Measurements from ENCODE around the gene CDH13.

Gene CDH13

GRCh38 chr16:82626791-82627261, at the start of gene CDH13:
CDH13 (plus strand) TSS chr16:82626969.
- no peaks in the 10 kb centered on the region for H3K9me3 ChIP-seq (ENCODE audit: insufficient read depth, low read length)
- no peak within 1 kb of the TSS for H3K27ac ChIP-seq (ENCODE audit: low read length)
- H3K4me2 ChIP-seq (ENCODE audit: low read length), result no peak within 1 kb of the TSS
- no peak within 1 kb of the TSS for H3K4me3 ChIP-seq (ENCODE audit: low read length)
- no peaks in the 10 kb centered on the region for H3K36me3 ChIP-seq (replicated peaks; ENCODE audit: low read depth, low read length)
- peaks cover 15% of the 10 kb centered on the region; the same call in 1 of the 2 replicates for H3K27me3 ChIP-seq (ENCODE audit: low read depth, low read length)
- H3K9ac ChIP-seq (ENCODE audit: low read length), result no peak within 1 kb of the TSS
- no peak within 1 kb of the TSS for H2AFZ ChIP-seq (ENCODE audit: low read depth, low read length)
- no peaks in the 10 kb centered on the region for H3K4me1 ChIP-seq (ENCODE audit: low read length)
- TF ChIP-seq EZH2phosphoT487 (IDR thresholded peaks at IDR 0.05; ENCODE audit: low read depth) (no peak), CTCF (IDR thresholded peaks at IDR 0.05; ENCODE audit: low read depth, low read length) (no peak)
- H4K20me1 ChIP-seq (ENCODE audit: insufficient read depth, low read length), result no peaks in the 10 kb centered on the region
- H3K79me2 ChIP-seq (ENCODE audit: low read length), result no peaks in the 10 kb centered on the region

- Histone ChIP-seq H3K4me3 (ENCODE audit: low read length) (no peak overlapping the region), H3K36me3 (replicated peaks; ENCODE audit: low read depth, low read length) (no peaks in the 10 kb centered on the region), H3K79me2 (ENCODE audit: low read length) (no peaks in the 10 kb centered on the region), H3K27me3 (ENCODE audit: low read depth, low read length) (peaks cover 15% of the 10 kb centered on the region; the same call in 1 of the 2 replicates), H3K9me3 (ENCODE audit: insufficient read depth, low read length) (no peaks in the 10 kb centered on the region), H3K4me1 (ENCODE audit: low read length) (no peaks in the 10 kb centered on the region), H2AFZ (ENCODE audit: low read depth, low read length) (no peak overlapping the region), H3K27ac (ENCODE audit: low read length) (no peak overlapping the region), H3K9ac (ENCODE audit: low read length) (no peak overlapping the region), H4K20me1 (ENCODE audit: insufficient read depth, low read length) (no peaks in the 10 kb centered on the region), H3K4me2 (ENCODE audit: low read length) (no peak overlapping the region)
- TF ChIP-seq EZH2phosphoT487 (IDR thresholded peaks at IDR 0.05; ENCODE audit: low read depth) (no peak), CTCF (IDR thresholded peaks at IDR 0.05; ENCODE audit: low read depth, low read length) (peak; percentile 53)
These were observed 46.4 kb upstream of the CDH13 start for GRCh38 chr16:82580298-82580890.

GRCh38 chr16:82582975-82583374, 43.8 kb upstream of the CDH13 start:
- Histone ChIP-seq H3K27ac (ENCODE audit: low read length) (no peak overlapping the region), H4K20me1 (ENCODE audit: insufficient read depth, low read length) (no peaks in the 10 kb centered on the region), H2AFZ (ENCODE audit: low read depth, low read length) (no peak overlapping the region), H3K27me3 (ENCODE audit: low read depth, low read length) (peaks cover 6% of the 10 kb centered on the region; the same call in 1 of the 2 replicates), H3K4me2 (ENCODE audit: low read length) (no peak overlapping the region), H3K4me1 (ENCODE audit: low read length) (no peaks in the 10 kb centered on the region), H3K4me3 (ENCODE audit: low read length) (no peak overlapping the region), H3K36me3 (replicated peaks; ENCODE audit: low read depth, low read length) (no peaks in the 10 kb centered on the region), H3K79me2 (ENCODE audit: low read length) (no peaks in the 10 kb centered on the region), H3K9me3 (ENCODE audit: insufficient read depth, low read length) (no peaks in the 10 kb centered on the region), H3K9ac (ENCODE audit: low read length) (no peak overlapping the region)
- TF ChIP-seq EZH2phosphoT487 (IDR thresholded peaks at IDR 0.05; ENCODE audit: low read depth) (no peak), CTCF (IDR thresholded peaks at IDR 0.05; ENCODE audit: low read depth, low read length) (no peak)

GRCh38 chr16:82583422-82583821, 43.3 kb upstream of the CDH13 start:
- no peak overlapping the region for H3K9ac ChIP-seq (ENCODE audit: low read length)
- TF ChIP-seq CTCF (IDR thresholded peaks at IDR 0.05; ENCODE audit: low read depth, low read length) (no peak), EZH2phosphoT487 (IDR thresholded peaks at IDR 0.05; ENCODE audit: low read depth) (no peak)
- peaks cover 6% of the 10 kb centered on the region; the same call in 1 of the 2 replicates for H3K27me3 ChIP-seq (ENCODE audit: low read depth, low read length)

More at GRCh38 chr16:82583422-82583821, 43.3 kb upstream of the CDH13 start:
- Histone ChIP-seq H2AFZ (ENCODE audit: low read depth, low read length) (no peak overlapping the region), H3K27ac (ENCODE audit: low read length) (no peak overlapping the region), H3K36me3 (replicated peaks; ENCODE audit: low read depth, low read length) (no peaks in the 10 kb centered on the region), H3K9me3 (ENCODE audit: insufficient read depth, low read length) (no peaks in the 10 kb centered on the region), H3K4me1 (ENCODE audit: low read length) (no peaks in the 10 kb centered on the region), H3K4me3 (ENCODE audit: low read length) (no peak overlapping the region), H3K79me2 (ENCODE audit: low read length) (no peaks in the 10 kb centered on the region), H3K4me2 (ENCODE audit: low read length) (no peak overlapping the region), H4K20me1 (ENCODE audit: insufficient read depth, low read length) (no peaks in the 10 kb centered on the region)

All from OCI-LY3 (cell line).